ENCODE measurements around the gene CNTN1. TPM values are rescaled to one million over a fixed set of nuclear protein-coding genes. Genes with fewer than 3 reads are reported as not detected.
"Not testable (repeated sequence)": the region's sequence is repeated elsewhere in the genome, so short reads cannot be mapped to it uniquely, and the experiment has no call there.

CNTN1 gene
- total RNA-seq, 4 donors from 2014 or later = 0.15 to 0.29 (median 0.22) TPM

DNA sequence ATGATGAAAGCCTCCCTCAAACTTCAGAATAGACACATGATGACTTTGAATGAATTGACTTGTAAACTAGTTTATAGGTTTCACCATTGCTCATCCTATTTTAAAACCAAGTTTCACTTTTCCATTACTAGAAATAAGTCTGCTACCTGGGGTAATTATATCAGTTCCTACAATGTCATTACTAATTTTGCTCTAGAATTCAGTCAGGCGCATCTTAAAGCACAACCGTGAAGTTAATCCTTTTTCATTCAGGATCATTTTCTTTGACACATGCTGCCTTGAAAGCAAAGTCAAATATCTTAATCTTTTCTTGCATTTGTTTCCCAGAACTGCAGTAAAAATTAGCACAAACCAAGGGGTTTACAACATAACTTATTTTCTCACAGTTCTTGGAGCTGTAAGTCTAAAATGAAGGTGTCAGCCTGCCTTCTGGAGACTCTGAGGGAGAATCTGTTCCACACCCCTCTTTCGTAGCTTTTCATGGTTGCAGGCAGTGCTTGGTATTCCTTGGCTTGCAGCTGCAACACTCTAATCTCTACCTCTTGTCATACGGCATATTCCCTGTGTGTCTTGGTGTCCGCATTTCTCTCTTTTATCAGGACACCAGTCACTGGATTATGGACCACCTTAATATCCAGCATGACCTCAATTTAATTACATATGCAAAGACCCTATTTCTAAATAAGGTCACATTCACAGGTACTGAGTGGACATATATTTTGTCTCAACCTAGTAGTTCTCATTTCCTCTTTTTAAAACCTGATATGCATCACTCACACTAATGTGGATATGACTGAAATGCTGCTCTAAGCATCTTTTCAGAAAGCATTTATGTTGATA lies 381.6 kb downstream of the CNTN1 start:
- Histone ChIP-seq H3K36me3 (no peaks in the 10 kb centered on the region), H3K4me1 (no peaks in the 10 kb centered on the region), H3K27me3 (no peaks in the 10 kb centered on the region), H3K27ac (no peak overlapping the region), H3K4me3 (no peak overlapping the region), H3K9me3 (no peaks in the 10 kb centered on the region)
- no peak for TF ChIP-seq POLR2A (IDR thresholded peaks at IDR 0.05)
- TF ChIP-seq, protein P1, sequence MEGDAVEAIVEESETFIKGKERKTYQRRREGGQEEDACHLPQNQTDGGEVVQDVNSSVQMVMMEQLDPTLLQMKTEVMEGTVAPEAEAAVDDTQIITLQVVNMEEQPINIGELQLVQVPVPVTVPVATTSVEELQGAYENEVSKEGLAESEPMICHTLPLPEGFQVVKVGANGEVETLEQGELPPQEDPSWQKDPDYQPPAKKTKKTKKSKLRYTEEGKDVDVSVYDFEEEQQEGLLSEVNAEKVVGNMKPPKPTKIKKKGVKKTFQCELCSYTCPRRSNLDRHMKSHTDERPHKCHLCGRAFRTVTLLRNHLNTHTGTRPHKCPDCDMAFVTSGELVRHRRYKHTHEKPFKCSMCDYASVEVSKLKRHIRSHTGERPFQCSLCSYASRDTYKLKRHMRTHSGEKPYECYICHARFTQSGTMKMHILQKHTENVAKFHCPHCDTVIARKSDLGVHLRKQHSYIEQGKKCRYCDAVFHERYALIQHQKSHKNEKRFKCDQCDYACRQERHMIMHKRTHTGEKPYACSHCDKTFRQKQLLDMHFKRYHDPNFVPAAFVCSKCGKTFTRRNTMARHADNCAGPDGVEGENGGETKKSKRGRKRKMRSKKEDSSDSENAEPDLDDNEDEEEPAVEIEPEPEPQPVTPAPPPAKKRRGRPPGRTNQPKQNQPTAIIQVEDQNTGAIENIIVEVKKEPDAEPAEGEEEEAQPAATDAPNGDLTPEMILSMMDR (IDR thresholded peaks at IDR 0.05 in 4 of 5, conservative IDR thresholded peaks at IDR 0.05 in 1 of 5) = no peak
- ATAC-seq (no peak), DNase-seq (no peak)
- in situ Hi-C loops (cut with MboI; ENCODE audit: low sequenced_read_pairs in 4 of 4) (no loop called here), intact Hi-C loops (cut with DNase I; ENCODE audit: low total_unique reads) (no loop called here)

DNA sequence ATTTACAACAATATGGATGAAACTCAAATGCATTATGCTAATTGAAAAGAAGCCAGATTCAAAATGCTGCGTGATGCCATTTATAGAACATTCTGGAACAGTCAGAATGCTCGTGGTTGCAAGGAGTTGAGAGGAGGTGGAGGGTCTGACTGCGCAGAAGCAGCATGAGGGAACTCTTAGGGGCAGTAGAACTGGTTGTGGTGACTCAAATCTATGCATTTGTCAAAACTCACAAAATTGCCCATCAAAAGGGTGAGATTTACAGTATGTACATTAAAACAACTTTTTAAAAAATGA lies 382.2 kb downstream of the CNTN1 start:
- H3K4me1 ChIP-seq = no peaks in the 10 kb centered on the region
- no peak overlapping the region for H3K27ac ChIP-seq
- intact Hi-C loops (cut with DNase I; ENCODE audit: low total_unique reads) (no loop called here), in situ Hi-C loops (cut with MboI; ENCODE audit: low sequenced_read_pairs in 4 of 4) (no loop called here)
- no peaks in the 10 kb centered on the region for H3K36me3 ChIP-seq
- DNase-seq (no peak), ATAC-seq (no peak)
- TF ChIP-seq POLR2A (IDR thresholded peaks at IDR 0.05) = no peak
- TF ChIP-seq, protein P1 (IDR thresholded peaks at IDR 0.05 in 4 of 5, conservative IDR thresholded peaks at IDR 0.05 in 1 of 5) = no peak
- no peak overlapping the region for H3K4me3 ChIP-seq
- H3K9me3 ChIP-seq = no peaks in the 10 kb centered on the region
- no peaks in the 10 kb centered on the region for H3K27me3 ChIP-seq

DNA sequence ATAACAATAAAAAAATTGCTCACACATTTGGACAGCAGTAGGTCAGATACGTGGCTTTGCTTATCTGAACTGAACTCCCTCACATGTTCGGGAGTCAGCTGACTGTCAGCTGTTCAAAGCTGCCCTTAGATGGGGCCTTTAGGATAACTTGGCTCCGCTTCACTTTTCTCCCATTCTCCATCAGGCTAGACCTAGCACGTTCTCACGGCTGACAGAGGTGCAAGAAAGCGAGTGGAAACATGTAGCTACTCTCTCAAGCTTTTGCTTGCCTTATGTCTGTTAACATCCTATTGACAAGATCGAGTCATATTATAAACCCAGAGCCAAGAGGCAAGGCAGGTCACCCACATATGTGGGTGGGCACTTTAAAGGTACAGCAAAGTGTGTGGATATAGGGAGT lies 383.9 kb downstream of the CNTN1 start:
- H3K36me3 ChIP-seq = no peaks in the 10 kb centered on the region
- no peaks in the 10 kb centered on the region for H3K27me3 ChIP-seq
- ATAC-seq (no peak), DNase-seq (no peak)
- no peak overlapping the region for H3K4me3 ChIP-seq
- H3K4me1 ChIP-seq = no peaks in the 10 kb centered on the region
- no peak overlapping the region for H3K27ac ChIP-seq
- intact Hi-C loops (cut with DNase I; ENCODE audit: low total_unique reads) (no loop called here), in situ Hi-C loops (cut with MboI; ENCODE audit: low sequenced_read_pairs in 4 of 4) (no loop called here)
- H3K9me3 ChIP-seq = no peaks in the 10 kb centered on the region
- TF ChIP-seq, protein P1 (IDR thresholded peaks at IDR 0.05 in 4 of 5, conservative IDR thresholded peaks at IDR 0.05 in 1 of 5) = no peak
- no peak for TF ChIP-seq POLR2A (IDR thresholded peaks at IDR 0.05)

DNA sequence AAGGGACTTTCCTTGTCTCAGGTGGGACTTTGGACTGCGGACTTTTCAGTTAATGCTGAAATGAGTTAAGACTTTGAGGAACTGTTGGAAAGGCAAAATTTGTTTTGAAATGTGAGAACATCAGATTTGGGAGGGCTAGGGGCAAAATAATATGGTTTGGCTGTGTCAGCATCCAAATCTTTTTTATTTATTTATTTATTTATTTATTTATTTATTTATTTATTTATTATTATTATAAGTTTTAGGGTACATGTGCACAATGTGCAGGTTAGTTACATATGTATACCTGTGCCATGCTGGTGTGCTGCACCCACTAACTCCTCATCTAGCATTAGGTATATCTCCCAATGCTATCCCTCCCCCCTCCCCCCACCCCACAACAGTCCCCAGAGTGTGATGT lies 389.0 kb downstream of the CNTN1 start:
- H3K27ac ChIP-seq; intact Hi-C loops (cut with DNase I; ENCODE audit: low total_unique reads); H3K4me1 ChIP-seq; in situ Hi-C loops (cut with MboI; ENCODE audit: low sequenced_read_pairs in 4 of 4); H3K36me3 ChIP-seq; H3K4me3 ChIP-seq; ATAC-seq; H3K27me3 ChIP-seq; DNase-seq; H3K9me3 ChIP-seq: not testable (repeated sequence)

DNA sequence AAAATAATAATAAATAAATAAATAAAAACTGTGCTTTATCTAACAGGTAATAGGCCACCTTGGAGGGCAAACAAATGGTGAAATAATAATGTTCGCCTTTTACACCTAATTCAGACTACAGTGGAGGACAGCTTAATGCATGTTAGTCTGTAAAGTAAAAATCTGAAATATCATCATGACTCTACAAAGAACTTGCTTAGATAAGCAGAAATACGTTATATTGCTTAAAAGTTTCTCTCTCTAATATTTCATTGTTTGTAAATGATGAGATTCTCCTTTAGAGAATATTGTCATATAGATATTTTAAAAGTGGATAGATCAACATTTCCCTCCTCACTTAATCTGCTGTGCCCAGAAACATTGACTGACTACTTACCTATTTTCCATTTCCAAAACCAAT lies 397.2 kb downstream of the CNTN1 start:
- Histone ChIP-seq H3K4me3 (no peak overlapping the region), H3K27me3 (no peaks in the 10 kb centered on the region), H3K27ac (no peak overlapping the region), H3K36me3 (no peaks in the 10 kb centered on the region), H3K9me3 (no peaks in the 10 kb centered on the region), H3K4me1 (no peaks in the 10 kb centered on the region)
- intact Hi-C loops (cut with DNase I; ENCODE audit: low total_unique reads) (no loop called here), in situ Hi-C loops (cut with MboI; ENCODE audit: low sequenced_read_pairs in 4 of 4) (no loop called here)
- TF ChIP-seq, protein P1 (IDR thresholded peaks at IDR 0.05 in 4 of 5, conservative IDR thresholded peaks at IDR 0.05 in 1 of 5) = no peak
- TF ChIP-seq POLR2A (IDR thresholded peaks at IDR 0.05) = no peak
- no peak for DNase-seq
- ATAC-seq = no peak

Measured in gastrocnemius medialis (tissue), 4 donors.